ENCODE measurements around the gene SPINT3. TPM values are rescaled to one million over a fixed set of nuclear protein-coding genes. Genes with fewer than 3 reads are reported as not detected.
"Not testable (repeated sequence)": the region's sequence is repeated elsewhere in the genome, so short reads cannot be mapped to it uniquely, and the experiment has no call there.

SPINT3 gene
- total RNA-seq, 1 experiment from 2014 or later, result not detected

DNA sequence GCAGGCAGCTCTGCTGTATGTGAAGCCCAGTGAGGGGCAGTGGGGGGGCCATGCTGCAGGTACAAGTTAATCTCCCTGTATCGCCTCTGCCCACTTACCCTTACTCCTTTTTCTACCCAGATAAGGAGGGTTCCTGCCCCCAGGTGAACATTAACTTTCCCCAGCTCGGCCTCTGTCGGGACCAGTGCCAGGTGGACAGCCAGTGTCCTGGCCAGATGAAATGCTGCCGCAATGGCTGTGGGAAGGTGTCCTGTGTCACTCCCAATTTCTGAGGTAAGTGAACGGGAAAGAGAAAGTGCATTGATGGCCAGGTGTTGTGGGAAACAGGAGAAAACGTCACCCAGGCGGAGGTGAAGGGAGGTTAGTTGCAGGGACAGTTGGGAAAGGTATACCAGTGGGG is 35.6 kb downstream of the SPINT3 start:
- in situ Hi-C loops (cut with HindIII; ENCODE audit: low pct_unique_long_range_greater_than_20kb, low sequenced_read_pairs), result no loop called here

DNA sequence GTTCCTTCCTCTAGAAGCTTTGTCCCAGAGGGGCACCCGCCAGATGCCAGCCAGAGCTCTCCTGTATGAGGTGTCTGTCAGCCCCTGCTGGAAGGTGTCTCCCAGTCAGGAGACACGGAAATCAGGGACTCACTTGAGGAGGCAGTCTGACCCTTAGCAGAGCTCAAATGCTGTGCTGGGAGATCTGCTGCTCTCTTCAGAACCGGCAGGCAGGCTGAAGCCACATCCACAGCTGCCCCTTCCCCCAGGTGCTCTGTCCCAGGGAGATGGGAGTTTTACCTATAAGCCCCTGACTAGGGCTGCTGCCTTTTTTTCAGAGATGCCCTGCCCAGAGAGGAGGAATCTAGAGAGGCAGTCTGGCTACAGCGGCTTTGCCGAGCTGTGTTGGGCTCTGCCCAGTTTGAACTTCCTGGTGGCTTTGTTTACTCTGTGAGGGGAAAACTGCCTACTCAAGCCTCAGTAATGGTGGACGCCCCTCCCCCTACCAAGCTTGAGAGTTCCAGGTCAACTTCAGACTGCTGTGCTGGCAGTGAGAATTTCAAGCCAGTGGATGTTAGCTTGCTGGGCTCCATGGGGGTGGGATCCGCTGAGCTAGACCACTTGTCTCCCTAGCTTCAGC is 37.8 kb downstream of the SPINT3 start:
- ATAC-seq, POLR2A ChIA-PET: not testable (repeated sequence)

More for the DNA sequence above, 35.6 kb downstream of the SPINT3 start:
- intact Hi-C loops (cut with micrococcal nuclease; ENCODE audit: unreplicated experiment), result no loop called here
- Histone ChIP-seq H3K27me3 (ENCODE audit: control insufficient read depth, insufficient read depth, low read length) (peaks cover 10% of the 10 kb centered on the region), H3K4me1 (ENCODE audit: control insufficient read depth, insufficient read depth, low read length) (no peaks in the 10 kb centered on the region), H3K36me3 (ENCODE audit: control insufficient read depth, insufficient read depth, low read length) (no peaks in the 10 kb centered on the region), H3K27ac (ENCODE audit: low read length) (no peak overlapping the region), H3K9me3 (ENCODE audit: control insufficient read depth, insufficient read depth, low read depth, low read length) (no peaks in the 10 kb centered on the region), H3K4me3 (ENCODE audit: low read depth in 2 of 2, low read length in 2 of 2) (no peak overlapping the region)
- TF ChIP-seq POLR2AphosphoS5 (IDR thresholded peaks at IDR 0.05; ENCODE audit: low read depth, low read length) (no peak), TCF7L2 (IDR thresholded peaks at IDR 0.05; ENCODE audit: low read depth, low read length) (no peak), SIN3A (IDR thresholded peaks at IDR 0.05; ENCODE audit: borderline replicate concordance, insufficient read depth, low read depth, low read length) (no peak)
- TF ChIP-seq, protein P1, sequence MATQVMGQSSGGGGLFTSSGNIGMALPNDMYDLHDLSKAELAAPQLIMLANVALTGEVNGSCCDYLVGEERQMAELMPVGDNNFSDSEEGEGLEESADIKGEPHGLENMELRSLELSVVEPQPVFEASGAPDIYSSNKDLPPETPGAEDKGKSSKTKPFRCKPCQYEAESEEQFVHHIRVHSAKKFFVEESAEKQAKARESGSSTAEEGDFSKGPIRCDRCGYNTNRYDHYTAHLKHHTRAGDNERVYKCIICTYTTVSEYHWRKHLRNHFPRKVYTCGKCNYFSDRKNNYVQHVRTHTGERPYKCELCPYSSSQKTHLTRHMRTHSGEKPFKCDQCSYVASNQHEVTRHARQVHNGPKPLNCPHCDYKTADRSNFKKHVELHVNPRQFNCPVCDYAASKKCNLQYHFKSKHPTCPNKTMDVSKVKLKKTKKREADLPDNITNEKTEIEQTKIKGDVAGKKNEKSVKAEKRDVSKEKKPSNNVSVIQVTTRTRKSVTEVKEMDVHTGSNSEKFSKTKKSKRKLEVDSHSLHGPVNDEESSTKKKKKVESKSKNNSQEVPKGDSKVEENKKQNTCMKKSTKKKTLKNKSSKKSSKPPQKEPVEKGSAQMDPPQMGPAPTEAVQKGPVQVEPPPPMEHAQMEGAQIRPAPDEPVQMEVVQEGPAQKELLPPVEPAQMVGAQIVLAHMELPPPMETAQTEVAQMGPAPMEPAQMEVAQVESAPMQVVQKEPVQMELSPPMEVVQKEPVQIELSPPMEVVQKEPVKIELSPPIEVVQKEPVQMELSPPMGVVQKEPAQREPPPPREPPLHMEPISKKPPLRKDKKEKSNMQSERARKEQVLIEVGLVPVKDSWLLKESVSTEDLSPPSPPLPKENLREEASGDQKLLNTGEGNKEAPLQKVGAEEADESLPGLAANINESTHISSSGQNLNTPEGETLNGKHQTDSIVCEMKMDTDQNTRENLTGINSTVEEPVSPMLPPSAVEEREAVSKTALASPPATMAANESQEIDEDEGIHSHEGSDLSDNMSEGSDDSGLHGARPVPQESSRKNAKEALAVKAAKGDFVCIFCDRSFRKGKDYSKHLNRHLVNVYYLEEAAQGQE (IDR thresholded peaks at IDR 0.05; ENCODE audit: insufficient read depth in 1 of 2, low read depth in 2 of 2, low read length in 1 of 2), result no peak
- TF ChIP-seq, protein P2, sequence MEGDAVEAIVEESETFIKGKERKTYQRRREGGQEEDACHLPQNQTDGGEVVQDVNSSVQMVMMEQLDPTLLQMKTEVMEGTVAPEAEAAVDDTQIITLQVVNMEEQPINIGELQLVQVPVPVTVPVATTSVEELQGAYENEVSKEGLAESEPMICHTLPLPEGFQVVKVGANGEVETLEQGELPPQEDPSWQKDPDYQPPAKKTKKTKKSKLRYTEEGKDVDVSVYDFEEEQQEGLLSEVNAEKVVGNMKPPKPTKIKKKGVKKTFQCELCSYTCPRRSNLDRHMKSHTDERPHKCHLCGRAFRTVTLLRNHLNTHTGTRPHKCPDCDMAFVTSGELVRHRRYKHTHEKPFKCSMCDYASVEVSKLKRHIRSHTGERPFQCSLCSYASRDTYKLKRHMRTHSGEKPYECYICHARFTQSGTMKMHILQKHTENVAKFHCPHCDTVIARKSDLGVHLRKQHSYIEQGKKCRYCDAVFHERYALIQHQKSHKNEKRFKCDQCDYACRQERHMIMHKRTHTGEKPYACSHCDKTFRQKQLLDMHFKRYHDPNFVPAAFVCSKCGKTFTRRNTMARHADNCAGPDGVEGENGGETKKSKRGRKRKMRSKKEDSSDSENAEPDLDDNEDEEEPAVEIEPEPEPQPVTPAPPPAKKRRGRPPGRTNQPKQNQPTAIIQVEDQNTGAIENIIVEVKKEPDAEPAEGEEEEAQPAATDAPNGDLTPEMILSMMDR (IDR thresholded peaks at IDR 0.05), result no peak
- no TSS peak for BruUV-seq (replicated peaks)
- ChIA-PET CTCF (no interaction called here), POLR2A (interaction anchor here (0.6 kb wide), 1 partner anchor 13 kb away, joined by 10 read pairs; no protein-coding TSS in a partner anchor)
- no peak for ATAC-seq
- DNase-seq (ENCODE audit: low read depth, low spot score), result no peak

DNA sequence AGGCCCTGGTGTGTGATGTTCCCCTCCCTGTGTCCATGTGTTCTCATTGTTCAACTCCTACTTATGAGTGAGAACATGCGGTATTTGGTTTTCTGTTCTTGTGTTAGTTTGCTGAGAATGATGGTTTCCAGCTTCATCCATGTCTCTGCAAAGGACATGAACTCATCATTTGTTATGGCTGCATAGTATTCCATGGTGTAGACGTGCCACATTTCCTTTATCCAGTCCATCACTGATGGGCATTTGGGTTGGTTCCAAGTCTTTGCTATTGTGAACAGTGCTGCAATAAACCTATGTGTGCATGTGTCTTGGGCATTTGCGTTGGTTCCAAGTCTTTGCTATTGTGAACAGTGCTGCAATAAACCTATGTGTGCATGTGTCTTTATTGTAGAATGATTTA is 43.1 kb downstream of the SPINT3 start:
- ATAC-seq, result not testable (repeated sequence)

More for the DNA sequence above, 37.8 kb downstream of the SPINT3 start:
- in situ Hi-C loops (cut with HindIII; ENCODE audit: low pct_unique_long_range_greater_than_20kb, low sequenced_read_pairs); intact Hi-C loops (cut with micrococcal nuclease; ENCODE audit: unreplicated experiment); H3K27ac ChIP-seq (ENCODE audit: low read length); H3K9me3 ChIP-seq (ENCODE audit: control insufficient read depth, insufficient read depth, low read depth, low read length); H3K4me3 ChIP-seq (ENCODE audit: low read depth in 2 of 2, low read length in 2 of 2); H3K36me3 ChIP-seq (ENCODE audit: control insufficient read depth, insufficient read depth, low read length); H3K4me1 ChIP-seq (ENCODE audit: control insufficient read depth, insufficient read depth, low read length); DNase-seq (ENCODE audit: low read depth, low spot score); BruUV-seq (replicated peaks); CTCF ChIA-PET; H3K27me3 ChIP-seq (ENCODE audit: control insufficient read depth, insufficient read depth, low read length): not testable (repeated sequence)

More for the DNA sequence above, 43.1 kb downstream of the SPINT3 start:
- POLR2A ChIA-PET; H3K36me3 ChIP-seq (ENCODE audit: control insufficient read depth, insufficient read depth, low read length); H3K27me3 ChIP-seq (ENCODE audit: control insufficient read depth, insufficient read depth, low read length); DNase-seq (ENCODE audit: low read depth, low spot score); in situ Hi-C loops (cut with HindIII; ENCODE audit: low pct_unique_long_range_greater_than_20kb, low sequenced_read_pairs); H3K4me1 ChIP-seq (ENCODE audit: control insufficient read depth, insufficient read depth, low read length); H3K4me3 ChIP-seq (ENCODE audit: low read depth in 2 of 2, low read length in 2 of 2); H3K9me3 ChIP-seq (ENCODE audit: control insufficient read depth, insufficient read depth, low read depth, low read length); CTCF ChIA-PET; H3K27ac ChIP-seq (ENCODE audit: low read length); BruUV-seq (replicated peaks); intact Hi-C loops (cut with micrococcal nuclease; ENCODE audit: unreplicated experiment): not testable (repeated sequence)
